SK-N-MC (cell line): ENCODE measurements around the gene OXTR.

Experiments used
- EZH2 ChIP-seq: fragments of 200-600 bp; sonication (generic); IDR thresholded peaks from one replicate; pipeline ENCODE4 v1.6.1; 2017; ENCODE audit warnings: antibody characterized with exemption
- POLR2AphosphoS5 ChIP-seq: IDR thresholded peaks from 2 replicates; pipeline ENCODE4 v1.6.1; 2012; ENCODE audit warnings: mild to moderate bottlenecking, low read depth, low read length, borderline replicate concordance

DNA sequence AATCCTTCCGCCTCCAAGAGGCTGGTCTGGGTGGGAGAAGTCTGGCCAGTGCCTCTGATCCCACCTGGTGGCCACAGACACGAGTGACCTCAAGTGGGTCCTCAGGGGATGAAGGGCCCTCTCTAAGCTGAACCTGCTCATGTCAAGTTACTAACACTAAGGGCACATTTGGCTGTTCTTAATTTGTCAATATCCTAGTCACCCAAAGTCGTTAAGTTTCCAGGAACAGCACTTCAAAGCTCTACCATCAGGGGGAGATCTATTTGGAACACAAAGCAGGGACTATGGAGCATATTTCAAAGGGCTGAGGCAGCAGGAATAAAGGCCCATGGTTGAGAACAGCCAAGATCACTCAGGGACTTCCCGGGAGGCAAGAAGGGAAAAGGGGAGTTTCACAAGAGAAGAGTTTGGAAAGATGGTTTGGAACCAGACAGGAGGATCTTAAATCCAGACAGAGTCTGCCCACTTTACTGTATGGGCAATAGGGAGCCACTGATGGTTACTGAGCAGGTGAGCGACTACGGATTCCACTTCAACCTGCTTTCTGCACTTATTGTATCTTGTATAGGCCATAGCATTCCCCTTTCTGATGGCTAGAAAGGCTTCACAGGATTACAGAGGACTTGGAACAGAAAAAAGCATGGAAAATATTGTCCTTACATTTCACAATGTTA is 13.7 kb downstream of the OXTR start:
- TF ChIP-seq EZH2 (no peak), POLR2AphosphoS5 (no peak)
